Right lobe of liver (tissue), 6 donors: ENCODE measurements around the gene M1AP. TPM values are rescaled to one million over a fixed set of nuclear protein-coding genes. Genes with fewer than 3 reads are reported as not detected.

Experiments
- ATAC-seq, 4 donors: fragments of 200-7000 bp; cut with Tn5 transposase; one replicate each; pipeline ENCODE4 v1.9.1; 2020; ENCODE audit warnings: mild to moderate bottlenecking in 4 of 4, moderate library complexity in 4 of 4
- DNase-seq, 3 donors: peaks; one replicate each; pipeline ENCODE4 v3.0.0-alpha.2; 2020
- H3K27ac ChIP-seq, 3 donors: fragments of 200-600 bp; one replicate each; pipeline ENCODE4 v1.8.0; 2022
- H3K27me3 ChIP-seq, 2 donors: fragments of 200-600 bp; one replicate each; pipeline ENCODE4 v1.8.0; 2022
- H3K36me3 ChIP-seq, 4 donors: fragments of 200-600 bp; sonication (generic) in 1 of 4; one replicate each; pipeline versions ENCODE4 v1.5.1 to v1.8.0; 2017 to 2022; ENCODE audit warnings: control low read depth in 1 of 4
- H3K4me1 ChIP-seq, 4 donors: fragments of 200-600 bp; sonication (generic) in 1 of 4; one replicate each; pipeline versions ENCODE4 v1.5.1 to v1.8.0; 2017 to 2022; ENCODE audit warnings: control low read depth in 1 of 4
- H3K4me3 ChIP-seq, 3 donors: fragments of 200-600 bp; one replicate each; pipeline ENCODE4 v1.8.0; 2022
- H3K9me3 ChIP-seq, 4 donors: fragments of 200-600 bp; sonication (generic) in 1 of 4; one replicate each; pipeline versions ENCODE4 v1.5.1 to v1.8.0; 2017 to 2022; ENCODE audit warnings: control low read depth in 1 of 4
- POLR2A ChIP-seq: fragments of 450-650 bp; IDR thresholded peaks from one replicate; pipeline ENCODE4 v1.6.1; 2017; ENCODE audit warnings: antibody characterized with exemption, mild to moderate bottlenecking
- WGBS: methylation state at CpG from one replicate; pipeline ENCODE4 v1.1.6; 2018; ENCODE audit warnings: low coverage, low lambda C conversion rate; ENCODE audit not compliant: insufficient coverage; ENCODE audit errors: missing lambda C conversion rate; 5-methylcytosine and 5-hydroxymethylcytosine counted together
- intact Hi-C, 2 donors: fragments of 100-400 bp; cut with DNase I; formaldehyde crosslinking; loops; one replicate each; pipeline versions ENCODE4 v1.11.2 to v1.14.1; 2022
- total RNA-seq, 6 experiments: library from RNA; depleted of rRNA in 2 of 6; stranded (reverse); fragments of >200 nt in 2 of 6; fragmentation: NEBNext Ultra II Directional in 3 of 6; extraction: Animal tissue kit (Norgen Biotek cat#: 25700) in 3 of 6; gene quantifications; one replicate each; pipeline versions ENCODE4 v1.1.0 to v1.2.4, GENCODE V29; 2016 to 2023
- TF ChIP-seq, protein P1 (sequence below), 4 donors: fragments of 200-600 bp in 3 of 4; fragments of 450-650 bp in 1 of 4; IDR thresholded peaks; one replicate each; pipeline versions ENCODE4 v1.5.1 to v1.8.0; 2016 to 2022; ENCODE audit warnings: antibody characterized with exemption in 4 of 4, mild to moderate bottlenecking in 2 of 4
- donor health status: DM: no; HTN: yes; CAD: no.
- donor health status: DM: no; HTN: no; CAD: no.
- donor health status: DM: no; HTN: no; CAD: no.
- donor health status: DM: no; HTN: yes; CAD: no.
- donor health status: DM: no; HTN: yes; CAD: no.

The M1AP gene
- total RNA-seq, 6 experiments from 2014 or later = not detected

DNA sequence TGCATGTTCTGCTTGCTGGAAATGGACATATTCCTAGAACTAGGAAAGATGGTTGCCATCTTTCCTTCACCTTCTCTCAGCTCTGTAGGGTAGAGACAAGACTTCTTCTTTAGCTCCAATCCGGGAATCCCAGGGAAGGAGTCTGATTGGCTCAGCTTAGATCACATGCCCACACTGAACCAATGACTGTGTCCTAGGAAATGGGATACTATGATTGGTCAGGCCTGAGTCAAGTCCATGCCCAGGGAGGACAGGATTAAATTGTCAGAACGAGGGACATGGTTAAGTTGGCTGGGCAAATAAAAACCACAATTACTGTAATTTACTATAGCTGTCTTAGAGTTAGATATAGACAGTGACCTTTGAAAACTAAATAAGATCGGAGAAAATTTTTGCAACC, 37.3 kb upstream of the M1AP start:
- intact Hi-C loops = no loop called here
- DNase-seq (no peak), ATAC-seq (no peak)
- Histone ChIP-seq H3K4me3 (no peak overlapping the region), H3K4me1 (no peaks in the 10 kb centered on the region), H3K27ac (no peak overlapping the region), H3K36me3 (no peaks in the 10 kb centered on the region), H3K27me3 (no peaks in the 10 kb centered on the region), H3K9me3 (no peaks in the 10 kb centered on the region)
- TF ChIP-seq, protein P1, sequence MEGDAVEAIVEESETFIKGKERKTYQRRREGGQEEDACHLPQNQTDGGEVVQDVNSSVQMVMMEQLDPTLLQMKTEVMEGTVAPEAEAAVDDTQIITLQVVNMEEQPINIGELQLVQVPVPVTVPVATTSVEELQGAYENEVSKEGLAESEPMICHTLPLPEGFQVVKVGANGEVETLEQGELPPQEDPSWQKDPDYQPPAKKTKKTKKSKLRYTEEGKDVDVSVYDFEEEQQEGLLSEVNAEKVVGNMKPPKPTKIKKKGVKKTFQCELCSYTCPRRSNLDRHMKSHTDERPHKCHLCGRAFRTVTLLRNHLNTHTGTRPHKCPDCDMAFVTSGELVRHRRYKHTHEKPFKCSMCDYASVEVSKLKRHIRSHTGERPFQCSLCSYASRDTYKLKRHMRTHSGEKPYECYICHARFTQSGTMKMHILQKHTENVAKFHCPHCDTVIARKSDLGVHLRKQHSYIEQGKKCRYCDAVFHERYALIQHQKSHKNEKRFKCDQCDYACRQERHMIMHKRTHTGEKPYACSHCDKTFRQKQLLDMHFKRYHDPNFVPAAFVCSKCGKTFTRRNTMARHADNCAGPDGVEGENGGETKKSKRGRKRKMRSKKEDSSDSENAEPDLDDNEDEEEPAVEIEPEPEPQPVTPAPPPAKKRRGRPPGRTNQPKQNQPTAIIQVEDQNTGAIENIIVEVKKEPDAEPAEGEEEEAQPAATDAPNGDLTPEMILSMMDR (IDR thresholded peaks at IDR 0.05) = no peak
- no peak for TF ChIP-seq POLR2A
- 52% methylated on average over 3 of the region's 3 CpGs for WGBS

DNA sequence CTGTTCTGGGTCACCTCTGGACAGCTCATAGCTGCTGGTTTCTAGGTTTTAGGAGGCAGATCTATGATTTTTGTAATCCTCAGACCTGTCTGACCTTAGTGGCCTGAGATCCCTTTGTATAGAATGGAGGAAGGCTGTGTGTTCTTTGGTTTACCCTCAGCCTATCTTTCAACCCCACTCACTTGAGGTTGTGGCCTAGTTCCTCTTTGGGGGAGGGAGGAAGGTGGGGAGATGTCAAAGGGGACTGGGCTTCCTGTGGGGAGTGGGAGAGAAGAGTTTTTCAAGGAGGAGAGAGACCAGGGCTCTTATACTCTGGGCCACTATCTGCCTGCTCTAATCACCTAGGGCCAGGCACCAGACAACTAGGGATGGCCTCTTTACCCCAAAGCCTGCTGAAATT, 34.4 kb upstream of the M1AP start:
- ATAC-seq (no peak), DNase-seq (no peak)
- H3K27ac ChIP-seq = no peak overlapping the region
- intact Hi-C loops = loop anchor here in 1 of 2 donors (5.0 kb wide), 1 partner anchor 195 kb away; no protein-coding TSS in a partner anchor
- no peak for TF ChIP-seq POLR2A
- TF ChIP-seq, protein P1 (IDR thresholded peaks at IDR 0.05) = no peak
- no peaks in the 10 kb centered on the region for H3K36me3 ChIP-seq
- no peaks in the 10 kb centered on the region for H3K9me3 ChIP-seq
- no peaks in the 10 kb centered on the region for H3K27me3 ChIP-seq
- no peaks in the 10 kb centered on the region for H3K4me1 ChIP-seq
- no peak overlapping the region for H3K4me3 ChIP-seq

- WGBS = 91% methylated on average over 12 of the region's 15 CpGs
- TF ChIP-seq, protein P1 (IDR thresholded peaks at IDR 0.05) = no peak
- no peak for ATAC-seq
Observed at GRCh38 chr2:74679615-74680014, 31.5 kb upstream of the M1AP start.

GRCh38 chr2:74676331-74676730, 28.2 kb upstream of the M1AP start:
- intact Hi-C loops = no loop called here
- Histone ChIP-seq H3K27ac (no peak overlapping the region), H3K36me3 (no peaks in the 10 kb centered on the region), H3K4me3 (no peak overlapping the region), H3K27me3 (no peaks in the 10 kb centered on the region), H3K4me1 (no peaks in the 10 kb centered on the region), H3K9me3 (no peaks in the 10 kb centered on the region)
- no peak for ATAC-seq
- TF ChIP-seq, protein P1 (IDR thresholded peaks at IDR 0.05) = no peak
- no peak for TF ChIP-seq POLR2A
- DNase-seq = no peak
- WGBS = 82% methylated on average over 4 of the region's 4 CpGs

More at GRCh38 chr2:74679615-74680014, 31.5 kb upstream of the M1AP start:
- no peak overlapping the region for H3K27ac ChIP-seq
- H3K36me3 ChIP-seq = no peaks in the 10 kb centered on the region
- H3K4me1 ChIP-seq = no peaks in the 10 kb centered on the region
- intact Hi-C loops = loop anchor here in 1 of 2 donors (5.0 kb wide), 1 partner anchor 198 kb away; no protein-coding TSS in a partner anchor
- H3K27me3 ChIP-seq = no peaks in the 10 kb centered on the region
- H3K9me3 ChIP-seq = no peaks in the 10 kb centered on the region
- no peak overlapping the region for H3K4me3 ChIP-seq
- no peak for DNase-seq

DNA sequence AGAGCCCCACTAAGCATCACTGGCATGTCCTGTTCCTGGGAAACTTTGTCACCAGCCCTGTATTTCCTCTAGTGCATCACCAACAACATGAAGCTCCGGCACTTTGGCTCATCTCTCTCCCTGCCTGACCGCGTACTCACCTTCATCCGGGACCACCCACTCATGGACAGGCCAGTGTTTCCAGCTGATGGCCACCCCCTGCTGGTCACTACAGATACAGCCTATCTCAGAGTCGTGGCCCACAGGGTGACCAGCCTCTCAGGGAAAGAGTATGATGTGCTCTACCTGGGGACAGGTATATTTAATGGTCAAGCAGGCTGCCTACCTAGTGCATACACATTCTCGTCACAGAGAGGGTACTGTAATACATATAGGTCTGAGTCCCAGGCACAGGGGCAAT, 27.0 kb upstream of the M1AP start:
- H3K27ac ChIP-seq = no peak overlapping the region
- no peaks in the 10 kb centered on the region for H3K4me1 ChIP-seq
- H3K4me3 ChIP-seq = no peak overlapping the region
- TF ChIP-seq, protein P1 (IDR thresholded peaks at IDR 0.05) = no peak
- TF ChIP-seq POLR2A = no peak
- no peak for DNase-seq
- intact Hi-C loops = no loop called here
- no peaks in the 10 kb centered on the region for H3K9me3 ChIP-seq
- 17% methylated on average over 1 of the region's 6 CpGs for WGBS
- no peak for ATAC-seq
- H3K36me3 ChIP-seq = no peaks in the 10 kb centered on the region
- no peaks in the 10 kb centered on the region for H3K27me3 ChIP-seq
